Hepatocyte (in vitro differentiated cells): Measurements from ENCODE around the gene SCAMP3. TPM values are rescaled to one million over a fixed set of nuclear protein-coding genes. Genes with fewer than 3 reads are reported as not detected.

ENCODE experiments used
- DNase-seq: peaks from one replicate; pipeline ENCODE4 v3.0.0-alpha.2; 2016; ENCODE audit warnings: low spot score
- H2AFZ ChIP-seq: fragments of 200-600 bp; sonication (generic); 2 replicates; pipeline ENCODE4 v1.6.0; 2016; ENCODE audit warnings: antibody characterized with exemption, mild to moderate bottlenecking
- H3K27ac ChIP-seq: fragments of 200-600 bp; sonication (generic); 2 replicates; pipeline ENCODE4 v1.5.1; 2016; ENCODE audit warnings: mild to moderate bottlenecking
- H3K27me3 ChIP-seq: fragments of 200-600 bp; sonication (generic); 2 replicates; pipeline ENCODE4 v1.6.1; 2016
- H3K36me3 ChIP-seq: fragments of 200-600 bp; sonication (generic); replicated peaks from 2 replicates; pipeline ENCODE4 v1.5.1; 2016; ENCODE audit warnings: low read depth; ENCODE audit not compliant: insufficient read depth
- H3K4me1 ChIP-seq: fragments of 200-600 bp; sonication (generic); 2 replicates; pipeline ENCODE4 v1.5.1; 2016; ENCODE audit warnings: mild to moderate bottlenecking, moderate library complexity; ENCODE audit not compliant: insufficient read depth
- H3K4me2 ChIP-seq: fragments of 200-600 bp; sonication (generic); 2 replicates; pipeline ENCODE4 v1.6.0; 2016
- H3K4me3 ChIP-seq: fragments of 200-600 bp; sonication (generic); 2 replicates; pipeline ENCODE4 v1.5.1; 2016; ENCODE audit warnings: mild to moderate bottlenecking
- H3K79me2 ChIP-seq: fragments of 200-600 bp; sonication (generic); 2 replicates; pipeline ENCODE4 v1.6.0; 2017; ENCODE audit warnings: mild to moderate bottlenecking
- H3K9me2 ChIP-seq: fragments of 200-600 bp; sonication (generic); replicated peaks from 2 replicates; pipeline ENCODE4 v1.6.0; 2017; ENCODE audit warnings: mild to moderate bottlenecking; ENCODE audit not compliant: insufficient read depth
- H3K9me3 ChIP-seq: fragments of 200-600 bp; sonication (generic); 2 replicates; pipeline ENCODE4 v1.5.1; 2016; ENCODE audit warnings: low read depth, mild to moderate bottlenecking
- H4K20me1 ChIP-seq: fragments of 200-600 bp; sonication (generic); 2 replicates; pipeline ENCODE4 v1.6.0; 2016; ENCODE audit warnings: mild to moderate bottlenecking; ENCODE audit not compliant: insufficient read depth, poor library complexity, severe bottlenecking
- CTCF ChIP-seq: fragments of 200-600 bp; sonication (generic); IDR thresholded peaks from 2 replicates; pipeline ENCODE4 v1.5.1; 2016; ENCODE audit warnings: antibody characterized with exemption, mild to moderate bottlenecking; ENCODE audit not compliant: poor library complexity
- EZH2 ChIP-seq: fragments of 200-600 bp; sonication (generic); IDR thresholded peaks from 2 replicates; pipeline ENCODE4 v1.6.1; 2016; ENCODE audit warnings: antibody characterized with exemption, mild to moderate bottlenecking, borderline replicate concordance
- EZH2phosphoT487 ChIP-seq: fragments of 200-600 bp; sonication (generic); IDR thresholded peaks from one replicate; pipeline ENCODE4 v1.6.1; 2018; ENCODE audit warnings: antibody characterized with exemption, mild to moderate bottlenecking, low read depth, moderate library complexity; ENCODE audit not compliant: unreplicated experiment, severe bottlenecking
- WGBS: methylation state at CpG from one replicate; pipeline ENCODE4 v1.1.6; 2016; ENCODE audit warnings: low lambda C conversion rate; ENCODE audit errors: missing lambda C conversion rate; 5-methylcytosine and 5-hydroxymethylcytosine counted together
- polyA plus RNA-seq: library from polyadenylated mRNA; unstranded; fragments of >200 nt; fragmentation: Nextera tagmentation; extraction: Ambion mirVana; gene quantifications from 2 replicates; pipeline ENCODE4 v1.2.1, GENCODE V29; 2016
- total RNA-seq: library from RNA; depleted of rRNA; stranded (reverse); fragments of >200 nt; gene quantifications from 2 replicates; pipeline ENCODE4 v1.2.3, GENCODE V29; 2014

The SCAMP3 gene
- total and polyA plus RNA-seq, 2 experiments from 2014 or later = 45.7 to 114 TPM

GRCh38 chr1:155307247-155307740 is 45.1 kb upstream of the SCAMP3 start:
- no peak overlapping the region for H2AFZ ChIP-seq
- H3K9me3 ChIP-seq = no peaks in the 10 kb centered on the region
- no peaks in the 10 kb centered on the region for H3K27me3 ChIP-seq
- peak; percentile 42 for TF ChIP-seq CTCF
- TF ChIP-seq EZH2phosphoT487 = no peak
- peak overlapping the region; percentile 54 for H3K4me2 ChIP-seq
- H3K4me3 ChIP-seq = no peak overlapping the region
- peak overlapping the region; percentile 80 for H3K27ac ChIP-seq
- no peaks in the 10 kb centered on the region for H3K36me3 ChIP-seq
- H3K79me2 ChIP-seq = peaks cover 34% of the 10 kb centered on the region
- peaks cover 17% of the 10 kb centered on the region for H3K4me1 ChIP-seq
- peaks cover 3% of the 10 kb centered on the region for H4K20me1 ChIP-seq
- 54% methylated on average over 6 of the region's 6 CpGs for WGBS
- peak; percentile 41 for DNase-seq
- no peaks in the 10 kb centered on the region for H3K9me2 ChIP-seq

GRCh38 chr1:155305881-155306391 is 43.8 kb upstream of the SCAMP3 start:
- Histone ChIP-seq H3K4me3 (no peak overlapping the region), H3K27ac (no peak overlapping the region), H3K79me2 (peaks cover 21% of the 10 kb centered on the region), H3K4me1 (peaks cover 19% of the 10 kb centered on the region), H3K9me3 (no peaks in the 10 kb centered on the region), H3K36me3 (no peaks in the 10 kb centered on the region), H3K4me2 (no peak overlapping the region), H3K9me2 (no peaks in the 10 kb centered on the region), H4K20me1 (no peaks in the 10 kb centered on the region), H3K27me3 (no peaks in the 10 kb centered on the region), H2AFZ (no peak overlapping the region)
- no peak for TF ChIP-seq CTCF
- no peak for TF ChIP-seq EZH2phosphoT487
- TF ChIP-seq EZH2 = no peak
- 82% methylated on average over 7 of the region's 7 CpGs for WGBS
- no peak for DNase-seq

GRCh38 chr1:155304558-155305063 is 42.5 kb upstream of the SCAMP3 start:
- DNase-seq = no peak
- Histone ChIP-seq H3K9me2 (no peaks in the 10 kb centered on the region), H3K27ac (no peak overlapping the region), H3K4me2 (no peak overlapping the region), H3K79me2 (peaks cover 7% of the 10 kb centered on the region), H3K36me3 (no peaks in the 10 kb centered on the region), H4K20me1 (no peaks in the 10 kb centered on the region), H3K4me1 (peaks cover 7% of the 10 kb centered on the region), H3K9me3 (no peaks in the 10 kb centered on the region), H3K27me3 (no peaks in the 10 kb centered on the region), H2AFZ (no peak overlapping the region), H3K4me3 (no peak overlapping the region)
- TF ChIP-seq EZH2 (no peak), EZH2phosphoT487 (no peak), CTCF (no peak)
- WGBS = 88% methylated on average over 11 of the region's 11 CpGs
